Kasumi-1 (cell line): Measurements from ENCODE around the gene RBKS.

Experiments used
- DNase-seq, 2 experiments: peaks; one replicate each; lab custom pipeline; 2025; lab: John Stamatoyannopoulos, UW

RBKS gene

GRCh38 chr2:27734305-27734704 lies 155.9 kb downstream of the RBKS start:
- DNase-seq, result no peak
